ENCODE results near the gene CCL23. TPM values are rescaled to one million over a fixed set of nuclear protein-coding genes. Genes with fewer than 3 reads are reported as not detected.
A peak's percentile ranks its signal among the peaks of the same experiment; 100 is the strongest.
"Not testable (repeated sequence)": the region's sequence is repeated elsewhere in the genome, so short reads cannot be mapped to it uniquely, and the experiment has no call there.

The CCL23 gene
- total RNA-seq, 1 donor from 2014 or later: 0.92 TPM

DNA sequence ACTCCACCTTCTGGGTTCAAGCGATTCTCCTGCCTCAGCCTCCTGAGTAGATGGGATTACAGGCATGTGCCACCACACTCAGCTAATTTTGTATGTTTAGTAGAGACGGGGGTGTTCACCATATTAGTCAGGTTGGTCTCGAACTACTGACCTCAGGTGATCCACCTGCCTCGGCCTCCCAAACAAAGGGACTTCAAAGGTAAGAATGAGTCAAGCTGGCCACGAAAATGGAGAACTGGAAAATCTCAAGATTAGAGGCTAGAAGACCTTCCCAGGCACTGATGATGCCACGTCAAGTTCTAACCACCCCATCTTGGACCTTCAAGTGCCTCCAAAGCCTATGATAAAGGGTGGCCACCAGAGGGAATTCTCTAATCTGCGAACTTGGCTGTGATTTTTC, 15.1 kb downstream of the CCL23 start:
- ATAC-seq: no peak

DNA sequence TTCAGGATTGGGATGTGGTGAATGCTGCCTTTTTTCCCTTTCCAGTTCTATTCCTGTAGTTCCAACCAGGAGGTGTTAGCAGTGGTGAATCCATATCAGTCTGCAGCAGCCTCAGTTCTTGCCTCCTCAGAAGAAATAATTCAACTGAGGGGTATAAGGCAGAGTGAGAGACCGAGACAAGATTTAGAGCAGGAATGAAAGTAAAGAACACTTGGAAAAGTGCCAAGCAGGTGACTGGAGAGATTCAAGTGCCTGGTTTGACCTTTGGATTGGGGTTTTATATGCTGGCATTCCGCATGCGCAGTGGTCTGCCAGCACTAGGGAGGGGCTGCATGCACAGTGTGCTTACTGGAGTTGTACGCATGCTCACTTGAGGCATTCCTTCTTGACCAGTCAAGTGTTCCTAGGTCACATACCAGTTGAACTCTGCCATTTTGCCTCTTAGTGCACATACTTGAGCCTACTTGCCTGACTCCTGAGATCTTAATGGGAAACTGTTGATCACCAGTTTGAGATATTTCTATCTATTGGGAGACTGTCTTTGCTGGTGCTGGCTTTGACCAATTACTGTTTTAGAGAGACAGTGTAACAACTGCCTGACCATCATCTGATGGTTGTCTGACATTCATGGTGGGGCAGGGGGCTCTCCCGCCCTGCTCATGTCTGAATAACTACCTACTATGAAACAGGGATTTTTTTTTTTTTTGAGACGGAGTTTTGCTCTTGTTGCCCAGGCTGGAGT, 15.7 kb downstream of the CCL23 start:
- no peak for ATAC-seq

DNA sequence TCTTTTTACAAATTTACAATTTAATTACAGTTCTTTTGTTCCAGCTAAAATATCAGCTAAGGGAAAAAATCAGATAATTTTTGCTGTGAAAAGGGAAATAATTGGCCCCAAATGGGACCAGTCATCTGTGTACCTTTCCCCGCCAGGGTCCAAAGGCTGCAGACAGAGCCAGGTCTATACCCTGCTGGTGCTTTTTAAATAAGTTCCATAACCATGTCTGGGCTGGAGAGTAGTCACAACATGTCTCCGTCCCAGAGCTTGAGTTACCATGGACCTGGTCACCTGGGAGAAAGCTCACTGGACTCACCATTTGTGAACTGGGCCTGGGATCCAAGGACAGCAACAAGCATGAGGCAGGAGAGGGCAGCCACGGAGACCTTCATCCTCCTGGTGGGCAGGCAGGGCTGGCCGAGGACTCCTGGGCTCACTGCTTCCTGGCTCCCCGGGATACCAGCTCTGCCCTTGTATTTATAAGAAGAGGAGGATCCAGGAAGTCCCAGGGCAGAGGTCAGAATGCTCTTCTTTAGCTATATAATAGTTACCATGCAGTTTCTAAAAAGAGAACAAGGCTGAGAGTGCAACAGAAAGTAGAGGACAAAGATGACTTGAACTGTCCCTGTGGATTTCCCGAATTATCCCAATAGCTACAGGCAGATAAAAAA, 16.5 kb downstream of the CCL23 start, which contains the start of gene CCL15:
TSS of gene CCL15 (minus strand) at position 444 of the 662 bp plus-strand sequence. CDS start at position 383, 61 bp downstream.
- ATAC-seq: no peak

DNA sequence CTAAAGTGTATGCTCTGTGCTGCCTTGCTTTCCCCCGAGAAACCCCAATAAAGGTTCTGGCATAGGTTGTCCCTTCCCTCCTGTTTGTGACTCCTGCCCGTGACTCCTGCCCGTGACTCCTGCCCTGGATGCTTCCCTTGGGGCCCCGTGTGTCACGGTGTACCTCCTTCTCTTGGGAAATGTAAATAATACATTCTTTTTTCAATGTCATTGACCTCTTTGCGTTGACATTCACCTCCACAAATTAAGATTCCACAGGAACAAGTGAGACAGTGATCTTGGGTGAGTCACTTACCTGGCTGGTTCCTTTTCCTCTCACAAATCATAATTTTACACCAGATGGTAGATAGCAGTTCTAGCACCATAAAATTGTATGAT, 17.1 kb downstream of the CCL23 start:
- ATAC-seq: no peak

DNA sequence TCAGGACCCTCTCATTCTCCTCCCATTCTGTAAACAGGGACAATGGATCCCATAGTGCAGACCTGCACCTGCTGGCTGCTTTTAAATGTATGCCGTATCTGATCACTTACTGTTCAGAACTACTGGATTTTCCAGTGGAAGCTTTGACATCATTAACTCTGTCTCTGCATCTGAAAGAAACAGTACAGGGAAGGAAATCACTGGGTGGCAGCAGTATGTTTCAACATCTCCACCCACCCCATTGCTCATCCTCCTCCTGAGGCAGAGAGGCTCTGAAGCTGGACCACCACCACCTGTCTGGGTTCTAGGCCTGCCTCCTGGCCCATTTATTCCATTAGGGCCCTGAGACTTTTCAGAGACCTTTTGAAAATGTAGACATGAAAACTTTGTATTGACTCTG, 19.0 kb downstream of the CCL23 start:
- no peak for ATAC-seq

DNA sequence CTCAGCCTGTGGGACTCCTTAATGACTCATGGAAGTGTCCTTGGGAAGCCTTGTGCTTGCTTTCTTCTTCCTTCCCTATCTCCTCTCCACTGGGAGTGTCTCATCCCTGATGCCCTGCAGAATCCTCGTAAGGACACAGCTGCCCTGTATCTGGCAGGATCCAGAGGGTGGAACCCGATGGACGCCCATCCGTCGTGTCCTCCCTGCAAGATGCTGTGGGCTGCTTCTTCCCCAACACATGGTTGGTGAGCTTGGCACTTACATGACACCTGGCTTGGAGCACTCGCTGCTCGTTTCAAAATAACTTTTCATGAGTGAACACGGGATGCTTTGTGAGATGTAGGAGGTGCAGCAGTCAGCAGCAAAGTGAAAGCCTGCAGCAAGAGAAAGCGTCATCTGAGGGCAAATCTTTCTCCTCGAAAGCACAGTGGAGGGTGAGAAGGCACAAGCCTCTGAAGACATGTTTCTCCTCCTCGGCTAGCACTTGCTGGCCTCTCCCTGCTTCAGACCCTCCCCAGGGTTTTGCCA, 19.7 kb downstream of the CCL23 start:
- ATAC-seq: no peak

DNA sequence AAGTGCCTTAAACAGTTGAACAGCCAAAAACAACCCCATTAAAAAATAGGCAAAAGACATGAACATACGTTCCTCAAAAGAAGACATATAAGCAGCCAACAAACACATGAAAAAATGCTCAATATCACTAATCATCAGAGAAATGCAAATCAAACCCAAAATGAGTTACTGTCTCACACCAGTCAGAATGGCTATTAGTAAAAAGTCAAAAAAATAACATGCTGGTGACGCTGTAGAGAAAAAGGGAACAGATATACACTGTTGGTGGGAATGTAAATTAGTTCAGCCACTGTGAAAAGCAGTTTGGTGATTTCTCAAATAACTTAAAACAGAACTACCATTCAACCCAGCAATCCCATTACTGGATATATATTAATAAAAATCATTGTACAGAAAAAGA, 22.4 kb downstream of the CCL23 start:
- not testable (repeated sequence) for ATAC-seq

DNA sequence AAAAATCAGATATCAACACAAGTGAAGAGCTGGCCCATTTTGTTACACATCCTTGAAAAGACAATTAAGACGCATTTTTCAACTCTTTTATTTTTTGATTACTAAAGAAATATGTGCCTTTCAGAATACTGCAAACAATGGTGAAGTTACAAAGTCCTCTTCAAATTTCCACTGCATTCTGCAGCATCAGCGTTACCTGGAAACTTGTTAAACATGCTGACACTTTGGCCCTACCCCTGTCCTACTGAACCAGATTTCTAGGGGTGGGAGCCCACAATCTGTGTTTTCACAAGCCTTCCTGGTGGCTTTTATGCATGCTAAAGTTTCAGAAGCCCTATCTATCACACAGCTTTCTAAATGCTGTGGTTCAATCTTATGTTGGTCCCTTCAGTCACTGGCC, 26.7 kb downstream of the CCL23 start:
- no peak for ATAC-seq

DNA sequence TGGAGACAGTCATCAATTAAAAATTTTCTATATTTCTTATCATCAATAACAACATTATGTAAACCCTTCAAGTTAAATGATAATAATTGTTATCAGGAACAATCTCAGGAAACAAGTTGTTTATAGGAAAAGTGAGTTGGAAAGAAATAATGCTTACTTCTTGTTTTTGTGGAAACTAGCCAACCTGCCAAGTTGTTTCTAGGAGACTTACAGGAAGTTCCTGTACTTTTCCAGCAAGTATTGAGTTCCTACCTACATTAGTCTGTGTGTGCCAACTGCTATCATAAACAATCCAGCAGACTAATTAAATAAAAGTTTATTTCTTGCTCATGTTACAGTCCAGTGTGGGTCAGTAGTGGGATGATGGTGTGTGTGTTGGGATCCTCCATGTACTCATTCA, 29.6 kb downstream of the CCL23 start:
- ATAC-seq: no peak

DNA sequence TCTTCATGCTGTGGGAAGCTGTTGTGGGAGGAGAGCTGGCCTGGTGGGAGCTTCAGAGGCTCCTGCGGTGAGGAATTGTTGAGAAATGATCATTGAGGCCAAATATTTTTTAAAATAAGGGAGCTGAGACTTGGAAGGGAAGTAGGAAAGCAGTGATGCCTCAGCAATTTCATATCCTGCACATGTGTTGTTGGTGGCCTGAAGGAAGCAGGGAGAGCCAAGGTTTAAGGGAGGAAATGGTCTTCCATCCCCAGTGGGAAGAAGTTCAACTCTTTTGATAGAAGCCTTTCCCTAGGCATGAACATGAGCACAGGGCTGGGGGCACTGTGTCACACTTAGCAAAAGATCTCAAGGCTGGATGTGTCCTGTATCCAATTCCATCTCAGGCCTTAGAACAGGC, 31.1 kb downstream of the CCL23 start, which contains the start of gene CCL14:
TSS of gene CCL14 (minus strand) at position 87 of the 400 bp plus-strand sequence. CDS start at position 7, 80 bp downstream.
- ATAC-seq: no peak

DNA sequence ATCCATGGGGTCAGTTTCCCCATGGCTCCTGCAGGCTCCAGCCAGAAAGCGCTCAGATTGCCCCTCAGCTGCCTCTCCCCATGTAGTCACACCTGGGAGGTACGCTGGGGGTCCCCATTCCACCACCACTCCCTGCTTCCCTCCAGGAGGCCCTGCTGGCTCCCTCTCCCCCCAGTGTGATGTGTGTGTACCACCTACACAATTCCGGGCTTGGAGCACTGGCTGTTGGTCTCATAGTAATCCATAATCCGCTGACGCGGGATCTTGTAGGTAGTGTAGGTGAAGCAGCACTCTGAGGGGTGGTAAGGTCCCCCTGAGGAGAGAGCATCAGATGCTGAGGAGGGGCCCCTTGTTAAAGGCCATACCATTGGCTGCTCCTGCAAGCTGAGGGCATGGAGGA, 33.6 kb downstream of the CCL23 start:
- no peak for ATAC-seq

DNA sequence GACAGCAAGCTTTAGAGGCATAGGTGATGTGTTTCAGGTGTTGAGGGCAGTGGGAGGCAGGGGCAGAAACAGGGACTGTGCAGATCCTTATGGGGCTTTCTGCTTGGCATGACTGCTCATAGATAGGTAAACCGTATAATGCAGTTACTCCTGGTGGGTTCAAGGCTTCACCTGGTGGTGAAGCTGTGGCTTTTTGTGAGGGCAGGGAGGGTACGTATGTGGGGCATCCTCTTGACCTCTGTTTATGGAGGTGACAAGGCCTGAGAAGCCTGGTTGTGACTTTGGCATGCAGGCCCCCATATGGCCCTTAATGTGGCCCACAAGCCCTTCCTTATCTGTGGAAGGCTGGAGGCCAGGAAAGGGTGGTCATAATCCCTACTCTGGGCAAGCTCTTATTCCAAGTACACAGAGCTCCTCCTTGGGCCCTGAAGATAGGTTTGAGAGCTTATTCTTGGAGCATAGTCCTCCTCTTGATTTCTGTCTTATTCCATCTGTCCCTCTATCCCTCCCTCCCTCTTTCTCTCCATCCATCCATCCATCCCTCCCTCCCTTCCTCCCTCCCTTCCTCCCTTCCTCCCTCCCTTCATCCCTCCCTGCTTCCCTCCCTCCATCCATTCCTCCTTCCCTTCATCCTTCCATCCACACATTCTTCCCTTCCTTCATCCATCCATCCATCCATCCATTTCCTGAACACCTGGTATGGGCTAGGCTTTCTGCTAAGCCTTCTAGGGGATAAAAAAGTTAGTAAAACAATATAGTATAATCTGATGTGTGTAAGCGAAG, 35.2 kb downstream of the CCL23 start:
- ATAC-seq: no peak

DNA sequence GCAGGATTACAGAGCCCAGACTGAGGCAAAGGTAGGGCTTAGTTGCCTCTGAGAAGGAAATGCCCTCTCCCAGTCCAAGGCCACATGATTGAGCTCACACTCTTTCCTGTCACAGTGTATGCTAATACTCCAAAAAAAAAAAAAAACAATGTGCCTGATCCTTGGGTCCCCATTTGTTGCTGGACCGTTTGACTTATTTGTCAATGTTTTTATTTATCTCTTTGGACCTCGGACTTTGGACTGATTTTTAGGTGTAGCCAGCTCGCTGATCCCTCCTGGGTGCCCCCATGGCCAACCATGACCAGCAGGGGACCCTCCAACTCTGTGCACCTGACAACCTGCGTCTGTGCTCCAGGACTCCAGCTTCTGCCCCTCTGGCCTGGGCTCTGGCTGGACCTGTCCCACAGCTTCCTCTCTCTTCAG, 35.9 kb downstream of the CCL23 start:
- no peak for ATAC-seq

DNA sequence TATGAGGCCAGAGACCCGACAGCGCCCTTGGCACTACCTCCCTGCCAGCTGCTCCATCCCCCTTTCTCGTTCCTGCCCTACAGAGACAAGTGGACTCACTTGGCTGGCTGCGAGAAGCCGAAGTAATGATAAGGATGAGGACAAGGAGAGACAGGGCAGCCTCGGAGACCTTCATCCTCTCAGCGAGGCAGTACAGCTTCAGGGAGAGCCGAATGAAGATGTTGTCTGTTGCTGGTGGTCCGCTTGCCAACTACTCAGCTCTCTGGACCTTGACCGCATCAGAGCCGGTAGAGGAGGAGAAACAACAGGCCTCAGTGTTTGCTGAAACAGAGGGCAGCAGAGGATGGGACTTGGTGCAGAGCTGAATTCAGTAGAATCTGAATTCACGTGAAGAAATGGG, 36.5 kb downstream of the CCL23 start, which contains the start of gene CCL16:
TSS of gene CCL16 (minus strand) at position 252 of the 400 bp plus-strand sequence. CDS start at position 175, 77 bp downstream.
- no peak for ATAC-seq

DNA sequence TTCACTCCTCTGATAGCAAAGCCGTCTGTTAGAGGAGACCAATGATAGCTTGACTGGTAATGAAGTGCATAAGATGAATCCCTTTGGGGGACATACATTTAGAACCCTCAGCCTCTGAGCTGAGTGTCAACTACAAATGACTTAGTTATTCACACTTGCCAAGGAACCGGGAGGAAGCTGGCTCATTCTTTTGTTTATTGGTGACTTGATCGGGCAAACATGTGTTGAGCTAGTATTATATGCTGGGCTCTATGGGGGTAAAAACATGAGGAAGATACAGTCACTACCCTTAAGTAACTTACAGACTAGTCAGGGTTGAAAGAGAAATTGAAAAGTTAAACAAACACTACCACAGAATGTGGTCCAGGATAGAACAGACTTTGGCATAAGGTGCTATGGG, 39.4 kb downstream of the CCL23 start:
- ATAC-seq: no peak

DNA sequence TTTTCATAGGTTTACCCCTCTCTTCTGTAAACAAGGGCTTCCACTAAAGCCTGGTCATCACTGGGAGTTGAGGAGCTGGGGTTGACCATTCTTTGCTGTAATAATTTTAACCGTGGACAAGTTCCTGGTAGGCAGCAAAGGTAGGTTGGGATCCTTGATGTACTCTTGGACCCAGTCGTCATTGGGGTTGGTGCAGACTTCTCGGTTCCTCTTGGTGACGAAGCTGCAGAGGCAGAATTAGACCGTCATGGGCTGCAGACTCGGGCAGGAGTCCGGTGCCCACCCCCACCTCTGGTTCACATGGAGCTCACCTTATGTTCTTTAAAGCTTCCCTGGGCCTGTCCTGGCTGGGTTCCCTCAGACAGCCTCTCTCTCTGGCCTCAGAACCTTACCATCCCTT, 40.3 kb downstream of the CCL23 start:
- ATAC-seq: no peak

DNA sequence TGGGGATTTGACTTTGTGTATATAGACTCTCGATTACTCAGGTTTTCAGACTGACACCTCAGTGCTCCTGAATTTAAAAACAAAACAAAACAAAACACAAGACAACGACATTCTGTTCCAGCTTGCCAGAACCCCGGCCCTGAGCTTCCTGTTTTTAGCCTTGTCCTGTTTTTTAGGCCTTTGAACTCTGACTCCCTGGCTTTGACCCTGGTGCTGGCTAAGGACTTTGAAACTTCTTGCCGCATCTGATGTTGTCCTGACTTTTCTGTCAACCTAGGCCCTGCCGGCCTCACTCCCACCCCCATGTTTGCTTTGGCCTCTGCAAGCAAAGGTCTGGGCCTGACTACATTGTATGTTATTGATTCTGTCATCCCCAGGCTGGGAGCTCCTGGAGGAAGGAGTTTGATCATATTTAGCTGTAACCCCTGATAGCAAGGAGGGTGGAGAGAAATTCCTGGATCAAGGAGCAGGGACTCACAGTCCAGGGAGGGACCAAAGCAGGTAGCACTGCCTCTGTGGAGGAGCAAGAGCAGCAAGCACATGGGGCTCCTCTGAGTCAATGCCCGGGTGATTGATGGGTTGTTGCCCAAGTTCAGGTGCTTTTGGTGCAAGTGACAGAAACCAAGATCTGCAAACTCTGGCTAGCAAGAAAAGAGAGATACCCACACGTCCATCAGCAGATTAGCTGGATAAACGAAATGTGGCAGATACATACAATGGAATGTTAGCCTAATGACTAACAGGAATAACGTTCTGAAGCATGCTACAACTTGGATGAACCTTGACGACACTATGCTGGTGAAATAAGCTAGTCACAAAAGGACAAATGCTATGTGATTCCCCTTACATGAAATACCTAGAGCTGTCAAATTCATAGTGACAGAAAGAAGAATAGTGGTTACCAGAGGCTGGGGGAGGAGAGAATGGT, 44.2 kb downstream of the CCL23 start:
- peak; percentile 21 for ATAC-seq

DNA sequence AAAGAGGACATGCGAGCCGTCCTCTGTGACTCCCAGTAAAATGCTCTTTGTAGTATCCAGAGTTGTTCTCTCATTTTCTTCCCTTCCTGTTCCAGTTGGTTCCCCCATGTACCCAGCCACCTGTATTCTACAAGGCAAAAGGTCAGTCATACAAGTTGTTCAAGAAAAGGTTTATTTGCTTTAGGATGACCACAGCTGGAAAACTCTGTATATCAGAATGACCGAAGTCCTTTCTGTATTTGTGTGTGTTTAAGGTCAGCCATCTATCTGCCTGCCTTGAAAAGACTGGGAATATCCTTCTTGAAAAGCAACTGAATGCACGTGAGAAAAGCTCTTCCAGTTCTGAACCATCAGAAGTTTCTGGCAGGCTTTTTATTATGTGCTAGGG, 44.8 kb downstream of the CCL23 start:
- no peak for ATAC-seq

DNA sequence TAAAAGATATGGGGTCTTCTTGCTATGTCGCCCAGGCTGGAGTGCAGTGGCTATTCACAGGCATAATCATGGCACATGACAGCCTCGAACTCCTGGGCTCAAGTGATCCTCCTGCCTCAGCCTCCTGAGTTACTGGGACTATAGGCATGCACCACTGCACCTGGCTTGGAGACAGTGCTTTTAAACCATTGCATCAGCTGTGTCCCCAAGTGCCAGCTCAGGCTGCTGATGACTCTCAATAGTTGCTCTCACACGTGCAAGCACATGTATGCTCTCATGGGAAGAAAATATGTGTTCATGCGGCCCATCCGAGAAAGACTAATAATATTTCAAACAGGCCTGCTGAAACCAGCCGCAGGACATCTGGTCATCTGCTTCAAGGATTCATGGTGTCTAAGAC, 45.2 kb downstream of the CCL23 start:
- ATAC-seq: no peak

DNA sequence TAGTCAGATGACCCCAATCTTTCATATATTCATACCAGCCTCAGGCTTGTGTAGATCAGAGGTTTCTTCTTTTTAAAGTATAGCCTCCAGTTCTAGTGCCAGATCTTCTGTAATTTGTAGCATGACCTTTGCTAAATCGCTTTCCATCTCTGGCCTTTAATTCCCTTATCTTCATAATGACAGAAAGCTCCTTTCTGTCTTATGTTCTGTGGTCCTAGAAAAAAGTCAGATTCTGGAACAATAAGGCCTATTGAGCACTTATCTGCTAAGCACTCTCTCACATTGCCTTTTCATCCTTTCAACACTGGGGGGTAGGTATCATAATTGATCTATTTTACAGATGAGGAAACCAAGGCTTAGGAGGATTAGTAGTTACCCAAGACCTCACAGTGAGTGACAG, 45.7 kb downstream of the CCL23 start:
- no peak for ATAC-seq

DNA sequence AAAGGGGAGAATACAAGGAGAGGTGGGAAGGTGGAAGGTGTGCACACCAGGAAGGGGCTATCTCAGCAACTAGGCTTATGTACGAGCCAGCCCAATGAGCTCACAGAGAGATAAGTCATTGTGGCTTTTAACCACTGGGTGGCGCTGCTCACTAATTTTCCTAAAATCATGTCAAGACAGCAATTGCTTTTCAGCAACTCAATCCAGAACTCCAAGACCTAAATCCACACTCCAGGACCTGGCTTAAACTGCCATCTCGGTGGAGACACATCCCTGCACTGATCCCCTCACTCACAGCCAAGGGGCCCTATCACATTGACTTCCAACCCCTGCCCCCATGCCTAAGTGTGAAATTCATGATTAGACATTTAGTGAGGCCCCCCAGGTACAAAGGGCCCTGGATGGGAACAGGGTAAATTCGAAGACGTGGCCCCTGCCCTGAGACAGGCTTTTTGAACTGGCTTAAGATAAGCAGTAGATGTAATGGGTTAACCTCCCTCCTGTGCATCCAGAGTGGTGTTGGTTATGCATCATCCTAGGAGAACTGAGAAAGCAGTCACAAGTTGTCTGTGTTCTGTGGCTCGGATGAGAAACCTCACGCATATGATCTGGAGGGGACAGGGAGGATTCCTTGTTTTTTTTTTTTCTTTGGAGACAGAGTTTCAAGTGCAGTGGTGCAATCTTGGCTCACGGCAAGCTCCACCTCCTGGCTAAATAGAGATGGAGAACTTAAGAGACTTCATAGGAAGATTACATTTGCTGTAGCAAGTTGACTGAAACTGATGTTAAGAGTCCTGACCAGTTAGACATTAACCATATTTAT, 48.0 kb downstream of the CCL23 start:
- ATAC-seq: peak; percentile 68
